Measurements from ENCODE around the gene MUC20. TPM values are rescaled to one million over a fixed set of nuclear protein-coding genes. Genes with fewer than 3 reads are reported as not detected.

MUC20 gene
- total RNA-seq, 1 donor from 2014 or later: 0.21 TPM

DNA sequence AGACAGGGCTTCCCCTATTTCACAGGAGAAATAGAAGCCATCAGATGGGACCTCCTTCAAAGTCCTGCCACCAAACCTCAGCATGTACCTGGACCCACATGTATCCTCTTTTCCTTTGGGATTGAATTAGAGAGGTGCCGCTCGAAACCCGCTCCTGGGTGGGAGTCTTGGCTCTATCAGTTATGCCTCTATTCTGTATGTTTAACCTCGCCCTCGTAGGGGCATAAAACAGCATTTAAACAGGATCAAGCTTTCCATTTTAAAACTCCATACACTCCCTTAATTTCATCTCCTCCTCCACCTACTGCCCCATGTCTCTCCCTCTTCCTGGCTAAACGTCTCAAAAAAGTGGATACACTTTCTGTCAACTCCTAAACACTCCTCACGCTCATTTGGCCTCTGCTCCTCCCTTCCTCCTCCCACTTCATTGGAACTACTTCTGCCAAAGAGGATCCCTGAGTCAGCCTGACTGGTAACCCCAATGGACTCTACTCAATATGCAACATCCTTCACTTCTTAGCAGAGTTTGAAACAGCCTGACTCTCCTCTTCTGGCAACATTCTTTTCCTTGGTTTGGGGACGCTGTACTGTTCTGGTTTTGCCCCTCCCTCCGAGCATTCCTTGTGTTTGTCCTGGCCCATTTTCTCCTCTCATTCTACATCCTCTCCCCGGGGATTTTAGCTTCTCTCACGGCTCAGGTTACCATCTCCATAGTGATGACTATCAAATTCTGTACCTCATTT is 23.0 kb upstream of the MUC20 start:
- TF ChIP-seq, protein P1, sequence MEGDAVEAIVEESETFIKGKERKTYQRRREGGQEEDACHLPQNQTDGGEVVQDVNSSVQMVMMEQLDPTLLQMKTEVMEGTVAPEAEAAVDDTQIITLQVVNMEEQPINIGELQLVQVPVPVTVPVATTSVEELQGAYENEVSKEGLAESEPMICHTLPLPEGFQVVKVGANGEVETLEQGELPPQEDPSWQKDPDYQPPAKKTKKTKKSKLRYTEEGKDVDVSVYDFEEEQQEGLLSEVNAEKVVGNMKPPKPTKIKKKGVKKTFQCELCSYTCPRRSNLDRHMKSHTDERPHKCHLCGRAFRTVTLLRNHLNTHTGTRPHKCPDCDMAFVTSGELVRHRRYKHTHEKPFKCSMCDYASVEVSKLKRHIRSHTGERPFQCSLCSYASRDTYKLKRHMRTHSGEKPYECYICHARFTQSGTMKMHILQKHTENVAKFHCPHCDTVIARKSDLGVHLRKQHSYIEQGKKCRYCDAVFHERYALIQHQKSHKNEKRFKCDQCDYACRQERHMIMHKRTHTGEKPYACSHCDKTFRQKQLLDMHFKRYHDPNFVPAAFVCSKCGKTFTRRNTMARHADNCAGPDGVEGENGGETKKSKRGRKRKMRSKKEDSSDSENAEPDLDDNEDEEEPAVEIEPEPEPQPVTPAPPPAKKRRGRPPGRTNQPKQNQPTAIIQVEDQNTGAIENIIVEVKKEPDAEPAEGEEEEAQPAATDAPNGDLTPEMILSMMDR (IDR thresholded peaks at IDR 0.05; ENCODE audit: unreplicated experiment): no peak
- no peaks in the 10 kb centered on the region for H3K9me3 Mint-ChIP-seq (ENCODE audit: unreplicated experiment)
- H3K27ac Mint-ChIP-seq (ENCODE audit: unreplicated experiment): no peak overlapping the region
- no peak for DNase-seq (ENCODE audit: low spot score)
- H3K4me3 Mint-ChIP-seq (ENCODE audit: unreplicated experiment): peak overlapping the region; percentile 26
- H3K4me1 Mint-ChIP-seq (ENCODE audit: unreplicated experiment): peaks cover 8% of the 10 kb centered on the region
- H3K27me3 Mint-ChIP-seq (ENCODE audit: unreplicated experiment): peaks cover 2% of the 10 kb centered on the region
- H3K36me3 Mint-ChIP-seq (ENCODE audit: low read depth, unreplicated experiment): peaks cover 6% of the 10 kb centered on the region

- Mint-ChIP-seq H3K36me3 (ENCODE audit: low read depth, unreplicated experiment) (peaks cover 6% of the 10 kb centered on the region), H3K4me3 (ENCODE audit: unreplicated experiment) (no peak overlapping the region), H3K27ac (ENCODE audit: unreplicated experiment) (no peak overlapping the region), H3K9me3 (ENCODE audit: unreplicated experiment) (no peaks in the 10 kb centered on the region), H3K27me3 (ENCODE audit: unreplicated experiment) (peaks cover 2% of the 10 kb centered on the region), H3K4me1 (ENCODE audit: unreplicated experiment) (peaks cover 8% of the 10 kb centered on the region)
- no peak for DNase-seq (ENCODE audit: low spot score)
- TF ChIP-seq, protein P1 (IDR thresholded peaks at IDR 0.05; ENCODE audit: unreplicated experiment): no peak
Measured at GRCh38 chr3:195698325-195698646, 22.5 kb upstream of the MUC20 start.

DNA sequence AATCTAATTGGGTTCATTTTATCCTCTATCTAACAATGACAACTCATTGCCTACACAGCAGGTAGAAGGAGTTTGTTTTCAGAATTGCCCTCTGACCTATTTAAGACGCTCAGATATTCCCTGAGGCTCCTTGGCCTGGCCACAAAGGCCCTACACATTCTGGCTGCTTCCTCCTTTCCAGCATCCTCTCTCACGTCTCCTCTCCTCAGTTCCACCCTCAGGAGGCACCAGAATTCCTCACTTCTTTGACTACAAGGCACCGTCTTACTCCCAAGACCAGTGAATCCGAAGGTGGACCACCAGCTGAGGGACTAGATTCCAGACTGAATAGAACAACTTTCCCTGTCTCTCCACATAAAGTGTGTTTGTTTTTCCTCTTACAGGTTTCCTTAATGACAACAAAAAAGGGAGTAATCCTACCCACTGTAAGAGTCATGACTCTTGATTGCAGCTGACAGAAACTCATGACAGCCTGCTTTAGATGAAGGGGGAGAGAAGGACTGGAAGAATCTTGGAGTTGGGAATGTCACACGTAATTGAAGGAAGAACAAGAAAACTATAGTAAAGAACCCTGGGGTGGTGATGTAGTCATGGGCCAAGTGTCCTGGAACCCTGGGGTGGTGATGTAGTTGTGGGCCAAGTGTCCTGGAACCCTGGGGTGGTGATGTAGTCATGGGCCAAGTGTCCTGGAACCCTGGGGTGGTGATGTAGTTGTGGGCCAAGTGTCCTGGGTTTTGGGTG is 22.0 kb upstream of the MUC20 start:
- DNase-seq (ENCODE audit: low spot score): no peak
- Mint-ChIP-seq H3K36me3 (ENCODE audit: low read depth, unreplicated experiment) (peaks cover 6% of the 10 kb centered on the region), H3K27me3 (ENCODE audit: unreplicated experiment) (peaks cover 2% of the 10 kb centered on the region), H3K4me3 (ENCODE audit: unreplicated experiment) (no peak overlapping the region), H3K27ac (ENCODE audit: unreplicated experiment) (no peak overlapping the region), H3K4me1 (ENCODE audit: unreplicated experiment) (peaks cover 8% of the 10 kb centered on the region), H3K9me3 (ENCODE audit: unreplicated experiment) (no peaks in the 10 kb centered on the region)
- TF ChIP-seq, protein P1 (IDR thresholded peaks at IDR 0.05; ENCODE audit: unreplicated experiment): no peak

DNA sequence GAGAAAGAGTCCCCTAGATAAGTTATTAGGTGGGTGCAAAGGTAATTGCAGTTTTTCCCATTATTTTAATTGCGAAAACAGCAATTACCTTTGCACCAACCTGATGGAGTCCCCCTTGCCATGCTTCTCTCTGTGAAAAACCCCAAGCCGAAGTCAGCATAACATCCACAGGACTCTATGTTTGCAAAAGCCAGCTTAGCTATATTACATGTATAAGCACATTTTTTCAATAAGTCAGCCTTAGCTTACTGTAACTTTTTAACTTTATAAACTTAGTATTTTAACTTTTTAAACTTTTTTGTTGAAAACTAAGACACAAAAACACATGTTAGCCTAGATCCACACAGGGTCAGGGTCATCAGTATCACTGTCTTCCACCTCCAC is 21.4 kb upstream of the MUC20 start:
- H3K4me3 Mint-ChIP-seq (ENCODE audit: unreplicated experiment): no peak overlapping the region
- TF ChIP-seq, protein P1 (IDR thresholded peaks at IDR 0.05; ENCODE audit: unreplicated experiment): no peak
- peaks cover 11% of the 10 kb centered on the region for H3K4me1 Mint-ChIP-seq (ENCODE audit: unreplicated experiment)
- no peak for DNase-seq (ENCODE audit: low spot score)
- no peak overlapping the region for H3K27ac Mint-ChIP-seq (ENCODE audit: unreplicated experiment)
- peaks cover 2% of the 10 kb centered on the region for H3K27me3 Mint-ChIP-seq (ENCODE audit: unreplicated experiment)
- H3K36me3 Mint-ChIP-seq (ENCODE audit: low read depth, unreplicated experiment): peaks cover 6% of the 10 kb centered on the region
- no peaks in the 10 kb centered on the region for H3K9me3 Mint-ChIP-seq (ENCODE audit: unreplicated experiment)

DNA sequence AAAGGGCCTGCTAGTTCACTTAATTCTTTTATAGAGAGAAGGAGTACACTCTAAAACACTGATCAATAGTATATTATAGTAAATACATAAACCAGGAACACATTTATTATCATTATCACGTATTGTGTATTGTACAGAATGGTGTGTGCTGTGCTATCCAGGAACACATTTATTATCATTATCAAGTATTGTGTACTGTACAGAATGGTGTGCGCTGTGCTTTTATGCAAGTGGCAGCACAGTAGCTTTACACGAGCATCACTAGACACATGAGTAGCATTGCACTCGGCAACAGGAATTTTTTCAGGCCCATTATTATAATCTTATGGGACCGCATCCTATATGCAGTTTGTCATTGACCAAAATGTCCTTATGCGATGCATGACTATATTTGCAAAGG is 20.9 kb upstream of the MUC20 start:
- TF ChIP-seq, protein P1 (IDR thresholded peaks at IDR 0.05; ENCODE audit: unreplicated experiment): no peak
- H3K27ac Mint-ChIP-seq (ENCODE audit: unreplicated experiment): no peak overlapping the region

More for the DNA sequence above, 20.9 kb upstream of the MUC20 start:
- Mint-ChIP-seq H3K36me3 (ENCODE audit: low read depth, unreplicated experiment) (peaks cover 6% of the 10 kb centered on the region), H3K27me3 (ENCODE audit: unreplicated experiment) (peaks cover 2% of the 10 kb centered on the region), H3K4me3 (ENCODE audit: unreplicated experiment) (no peak overlapping the region), H3K4me1 (ENCODE audit: unreplicated experiment) (peaks cover 12% of the 10 kb centered on the region), H3K9me3 (ENCODE audit: unreplicated experiment) (no peaks in the 10 kb centered on the region)
- DNase-seq (ENCODE audit: low spot score): no peak

All from endothelial cell (in vitro differentiated cells).